Measurements from ENCODE around the gene TGFA.

Gene TGFA

GRCh38 chr2:70411483-70412125, 142.0 kb downstream of the TGFA start:
- DNase-seq: no peak

- DNase-seq: no peak
Measured at GRCh38 chr2:70403267-70404053, 150.2 kb downstream of the TGFA start.

- DNase-seq: no peak
Measured at GRCh38 chr2:70400539-70400938, 153.1 kb downstream of the TGFA start.

- DNase-seq: no peak
Measured at GRCh38 chr2:70399046-70399445, 154.6 kb downstream of the TGFA start.
